Stimulated activated CD4-positive, alpha-beta T cell treated with anti-CD3 and anti-CD28 coated beads, Interleukin-4, amount 100 ng/mL, for 48 hours (primary cell): ENCODE results near the gene POLN.
"Not testable (repeated sequence)": the region's sequence is repeated elsewhere in the genome, so short reads cannot be mapped to it uniquely, and the experiment has no call there.

ENCODE experiments used
- DNase-seq, 2 donors: peaks; one replicate each; pipeline ENCODE4 v3.0.0-alpha.2; 2020; ENCODE audit warnings: low read depth in 2 of 2

The POLN gene

DNA sequence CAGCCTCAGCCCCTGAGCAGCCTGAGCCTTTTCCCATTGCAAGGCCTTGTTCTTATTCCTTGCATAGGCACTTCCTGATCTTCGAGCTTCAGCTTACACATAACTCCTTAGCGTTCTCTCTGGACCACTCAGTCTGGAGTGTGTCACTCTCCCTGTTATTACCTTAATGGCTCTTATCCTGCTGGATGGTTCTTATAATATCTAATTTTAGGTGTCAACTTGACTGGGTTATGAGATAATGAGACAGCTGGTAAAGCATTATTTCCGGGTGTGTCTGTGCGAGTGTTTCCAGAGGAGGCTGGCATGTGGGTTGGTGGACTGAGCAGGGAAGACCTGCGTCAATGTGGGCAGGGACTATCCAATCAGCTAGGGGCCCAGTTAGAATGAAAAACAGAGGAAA, 75.7 kb downstream of the POLN start:
- no peak for DNase-seq

DNA sequence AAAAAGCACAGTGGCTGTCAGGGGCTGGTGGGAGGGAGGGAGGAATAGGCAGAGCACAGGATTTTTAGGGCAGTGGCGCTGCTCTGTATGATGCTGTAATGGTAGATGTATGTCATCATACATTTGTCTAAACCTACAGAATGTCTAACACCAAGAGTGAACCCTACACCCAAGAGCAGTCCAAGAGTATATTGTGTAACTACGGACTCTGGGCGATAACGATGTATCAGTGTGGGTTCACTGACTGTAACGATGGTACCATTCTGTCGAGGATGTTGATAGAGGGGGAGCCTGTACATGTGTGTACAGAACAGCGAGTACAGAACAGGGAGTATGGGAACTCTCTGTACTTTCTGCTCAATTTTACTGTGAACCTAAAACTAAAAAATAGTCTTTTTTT, 76.5 kb downstream of the POLN start:
- DNase-seq = no peak

DNA sequence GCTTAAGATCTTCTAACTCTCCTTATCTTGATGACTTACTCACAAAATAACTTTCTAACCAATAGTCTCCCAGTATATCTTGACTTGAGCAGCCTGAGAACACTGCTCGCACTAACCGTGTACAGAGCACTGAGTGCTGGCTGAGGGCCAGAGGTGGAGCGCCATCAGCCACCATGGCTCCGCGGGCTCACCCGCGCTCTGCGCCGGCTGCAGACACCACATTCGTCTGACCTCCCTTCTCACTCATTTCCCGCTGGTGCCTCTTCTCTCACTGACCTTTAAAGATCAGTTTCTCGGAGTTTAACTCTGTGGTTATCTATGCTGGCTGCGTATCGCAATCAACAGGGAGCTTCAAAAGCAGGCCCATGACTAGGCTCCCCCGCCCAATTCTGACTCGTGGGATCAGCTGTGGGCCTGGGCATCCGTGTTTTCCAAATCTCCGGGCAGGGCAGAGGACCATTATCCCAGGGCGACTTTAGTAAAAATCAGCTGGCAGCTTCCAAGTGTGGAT, 78.6 kb downstream of the POLN start:
- DNase-seq = no peak

DNA sequence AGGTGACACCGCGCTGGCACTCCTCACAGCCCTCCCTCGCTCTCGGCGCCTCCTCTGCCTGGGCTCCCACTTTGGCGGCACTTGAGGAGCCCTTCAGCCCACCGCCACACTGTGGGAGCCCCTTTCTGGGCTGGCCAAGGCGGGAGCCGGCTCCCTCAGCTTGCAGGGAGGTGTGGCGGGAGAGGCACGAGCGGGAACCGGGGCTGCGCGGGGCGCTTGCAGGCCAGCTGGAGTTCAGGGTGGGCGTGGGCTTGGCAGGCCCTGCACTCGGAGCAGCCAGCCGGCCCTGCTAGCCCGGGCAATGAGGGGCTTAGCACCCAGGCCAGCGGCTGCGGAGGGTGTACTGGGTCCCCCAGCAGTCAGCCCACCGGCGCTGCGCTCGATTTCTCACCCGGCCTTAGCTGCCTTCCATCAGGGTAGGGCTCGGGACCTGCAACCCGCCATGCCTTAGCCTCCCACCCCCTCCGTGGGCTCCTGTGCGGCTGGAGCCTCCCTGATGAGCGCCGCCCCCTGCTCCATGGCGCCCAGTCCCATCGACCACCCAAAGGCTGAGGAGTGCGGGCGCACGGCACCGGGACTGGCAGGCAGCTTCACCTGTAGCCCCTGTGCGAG, 80.7 kb downstream of the POLN start:
- not testable (repeated sequence) for DNase-seq

DNA sequence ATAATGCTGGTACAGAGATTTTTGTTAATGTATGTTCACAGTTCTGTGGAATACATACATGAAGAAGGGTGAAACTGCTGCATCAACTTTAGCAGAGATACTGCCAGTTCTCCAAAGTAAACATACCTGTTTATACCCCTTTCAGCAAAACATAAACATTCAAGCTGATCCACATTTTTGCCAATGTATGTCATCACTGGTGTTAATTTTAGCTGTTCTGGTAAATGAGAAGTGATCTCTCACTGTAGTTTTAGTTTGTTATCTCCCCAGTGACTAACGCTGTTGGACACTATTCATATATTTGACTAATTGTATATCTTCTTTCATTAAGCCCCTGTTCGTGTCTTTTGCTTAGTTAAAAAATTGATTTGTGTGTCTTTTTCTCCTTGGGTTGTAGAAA, 82.0 kb downstream of the POLN start:
- DNase-seq = no peak

DNA sequence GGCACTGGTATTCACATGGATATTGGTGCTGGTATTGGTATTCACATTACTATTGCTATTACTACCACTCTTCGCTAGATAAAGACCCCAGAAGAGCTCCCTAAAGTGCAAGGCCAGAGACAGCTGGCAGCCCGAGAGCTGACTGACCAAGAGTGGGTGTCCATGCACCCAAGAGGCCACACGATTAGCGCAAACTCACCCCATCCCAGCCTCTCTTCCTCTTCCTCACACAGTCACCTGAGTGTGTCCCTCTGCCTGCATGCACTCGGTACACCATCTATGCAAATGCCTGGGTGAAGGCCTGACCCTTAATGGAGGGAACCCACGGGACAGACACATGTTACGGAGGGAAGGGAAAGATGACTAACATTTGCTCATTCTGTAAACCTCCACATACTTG, 86.7 kb downstream of the POLN start:
- no peak for DNase-seq

DNA sequence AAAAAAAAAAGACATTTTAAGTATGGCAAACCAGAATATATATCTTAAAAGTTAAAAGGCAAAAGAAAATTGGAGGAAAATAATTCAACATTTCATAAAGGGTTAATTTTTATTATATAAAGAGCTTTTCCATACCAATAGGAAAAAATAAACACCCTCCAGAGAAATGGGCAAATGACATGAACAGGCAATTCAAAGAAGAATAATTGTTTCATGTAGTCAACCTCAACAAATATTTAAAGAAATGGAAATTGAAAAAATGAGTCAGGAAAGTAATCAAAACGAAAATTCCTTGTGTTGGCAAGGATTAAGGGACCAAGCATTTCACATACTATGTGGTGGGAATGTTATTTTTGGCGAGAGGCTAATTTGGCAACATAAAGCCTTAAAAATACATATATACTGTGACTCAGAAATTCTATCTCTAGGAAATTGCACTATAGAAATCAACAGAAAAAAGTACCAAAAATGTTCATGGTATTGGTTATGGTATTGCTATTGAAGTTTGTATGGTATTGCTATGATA, 87.6 kb downstream of the POLN start:
- DNase-seq = no peak

DNA sequence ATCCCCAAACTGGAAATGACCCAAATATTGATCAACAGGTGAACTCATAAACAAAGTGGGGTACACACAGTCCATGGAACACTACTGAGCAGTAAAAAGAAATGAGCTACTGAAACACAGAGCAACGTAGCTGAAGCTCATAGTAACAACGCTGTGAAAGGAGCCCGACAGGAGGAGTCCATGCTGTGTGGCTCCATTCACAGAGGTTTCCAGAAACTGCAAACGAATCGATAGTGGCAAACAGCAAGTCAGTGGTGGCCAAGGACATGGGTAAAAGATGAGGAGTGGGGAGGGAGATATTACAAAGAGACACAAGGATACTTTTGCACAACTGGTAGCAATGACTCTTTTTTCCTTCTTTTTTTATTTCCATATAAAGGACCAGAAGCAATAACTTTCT, 90.4 kb downstream of the POLN start:
- DNase-seq = no peak

DNA sequence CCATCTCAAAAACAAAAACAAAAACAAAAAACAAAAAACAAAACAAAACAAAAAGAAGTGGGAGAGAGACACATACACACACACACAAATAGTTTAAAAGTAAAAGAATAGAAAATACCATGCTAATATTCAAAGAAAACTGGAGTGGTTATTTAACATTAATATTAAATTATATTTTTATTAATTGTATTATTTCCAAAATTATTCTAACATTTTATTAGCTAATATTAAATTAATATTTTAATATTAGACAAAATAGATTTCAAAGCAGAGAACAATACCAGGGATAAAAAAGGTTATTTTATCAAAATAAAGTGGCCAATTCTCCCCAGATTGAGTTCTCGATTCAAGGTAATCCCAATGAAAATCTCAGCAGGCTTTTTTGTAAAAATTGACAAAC, 91.8 kb downstream of the POLN start:
- DNase-seq = no peak

DNA sequence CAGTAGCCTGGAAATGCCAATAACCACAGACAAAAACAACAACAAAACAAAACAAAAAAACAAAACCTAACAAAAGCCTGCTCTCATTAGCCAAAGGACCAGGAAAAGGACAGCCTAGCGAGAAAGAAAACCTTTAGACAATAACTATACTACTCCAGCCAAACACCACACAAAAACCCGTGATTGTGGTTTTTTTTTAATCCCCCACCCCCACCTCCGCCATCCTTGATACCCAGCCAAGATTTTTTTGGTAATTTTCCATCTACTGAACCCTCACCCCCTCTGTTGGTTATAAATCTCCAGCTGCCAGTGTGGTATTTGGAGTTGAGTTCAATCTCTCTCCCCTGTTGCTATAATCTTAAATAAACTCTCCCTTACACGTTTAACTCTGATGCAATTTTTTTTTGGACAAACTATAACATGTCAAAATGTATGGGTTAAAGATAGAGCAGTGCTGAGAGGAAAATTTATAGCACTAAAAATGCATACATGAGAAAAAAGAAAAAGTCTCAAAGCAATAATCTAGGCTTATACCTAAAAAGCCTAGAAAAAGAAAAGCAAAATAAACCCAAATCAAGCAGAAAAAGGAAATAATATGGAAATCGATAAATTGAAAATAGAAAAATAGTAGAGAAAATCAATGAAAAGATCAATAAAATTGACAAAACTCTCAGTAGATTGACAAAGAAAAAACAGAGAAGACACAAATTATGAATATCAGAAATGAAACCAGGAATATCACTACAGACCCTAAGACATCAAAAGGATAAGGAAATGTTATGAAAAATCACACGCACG, 99.1 kb downstream of the POLN start:
- no peak for DNase-seq

DNA sequence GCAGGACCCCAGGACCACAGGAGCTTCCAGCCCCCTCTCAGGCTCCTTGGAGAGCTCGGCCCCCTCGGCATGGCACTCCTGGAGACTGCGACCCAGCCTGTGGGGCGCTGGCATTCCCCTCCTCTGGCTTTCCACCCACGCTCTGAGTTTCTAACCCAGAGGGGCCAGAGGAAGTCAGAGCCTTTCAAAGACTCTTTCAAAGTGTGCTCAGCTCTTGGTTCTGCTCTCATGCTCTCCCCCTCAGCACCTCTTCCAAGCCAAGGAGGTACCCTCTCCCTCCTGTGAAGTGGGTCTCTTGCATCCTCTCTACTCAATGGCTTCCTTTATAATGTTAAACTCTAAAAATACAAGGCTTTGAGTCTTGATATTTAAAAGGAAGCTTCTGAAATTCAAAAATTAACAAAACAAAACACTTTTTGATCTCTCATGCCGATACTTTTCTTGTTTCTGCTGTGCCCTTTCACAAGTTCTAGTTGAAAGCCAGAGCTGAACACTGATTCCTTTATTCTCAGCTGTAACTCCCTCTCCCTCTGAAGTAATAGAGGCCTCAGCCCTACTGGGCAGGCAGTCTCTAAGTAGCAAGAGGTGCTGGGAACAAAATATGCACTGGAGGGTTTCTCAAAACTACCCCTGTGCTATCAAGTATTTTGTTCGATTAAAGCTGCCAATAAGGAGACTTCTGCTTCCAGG, 100.0 kb downstream of the POLN start:
- DNase-seq = no peak

DNA sequence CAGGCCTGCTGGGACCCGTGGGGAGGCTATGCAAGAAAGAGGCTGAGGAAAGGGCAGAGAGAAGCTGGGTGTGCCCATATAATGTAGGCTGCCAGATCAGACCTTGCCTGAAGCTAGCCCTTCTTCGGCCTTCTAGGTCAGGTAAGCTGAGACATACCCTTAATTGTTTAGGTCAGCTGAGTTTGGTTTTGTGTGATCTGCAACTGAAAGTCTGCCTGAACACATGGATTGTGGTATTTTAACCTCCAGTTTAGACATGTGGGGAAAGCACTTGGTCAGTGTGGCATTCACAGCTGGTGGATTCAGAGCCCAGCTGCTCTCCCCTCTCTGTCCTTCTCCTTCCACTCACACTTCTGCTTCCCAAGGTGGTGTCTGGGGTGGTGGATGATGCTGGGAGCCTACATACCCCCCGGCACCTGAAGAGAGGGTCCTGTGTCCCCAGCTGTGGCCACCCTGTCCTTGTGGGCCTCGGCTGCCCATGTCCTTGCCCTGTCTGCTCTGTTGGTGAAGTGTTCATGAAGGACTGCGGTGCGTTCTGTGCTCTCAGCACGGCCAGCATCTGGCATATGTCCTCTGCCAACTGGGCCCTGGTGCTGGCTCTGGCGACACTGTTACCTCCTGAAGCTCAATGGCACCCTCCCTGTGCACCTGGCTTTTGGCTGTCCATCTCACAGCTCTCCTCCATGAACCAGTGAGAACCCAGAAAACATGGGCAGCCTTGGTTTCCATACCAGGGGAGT, 100.7 kb downstream of the POLN start:
- no peak for DNase-seq

DNA sequence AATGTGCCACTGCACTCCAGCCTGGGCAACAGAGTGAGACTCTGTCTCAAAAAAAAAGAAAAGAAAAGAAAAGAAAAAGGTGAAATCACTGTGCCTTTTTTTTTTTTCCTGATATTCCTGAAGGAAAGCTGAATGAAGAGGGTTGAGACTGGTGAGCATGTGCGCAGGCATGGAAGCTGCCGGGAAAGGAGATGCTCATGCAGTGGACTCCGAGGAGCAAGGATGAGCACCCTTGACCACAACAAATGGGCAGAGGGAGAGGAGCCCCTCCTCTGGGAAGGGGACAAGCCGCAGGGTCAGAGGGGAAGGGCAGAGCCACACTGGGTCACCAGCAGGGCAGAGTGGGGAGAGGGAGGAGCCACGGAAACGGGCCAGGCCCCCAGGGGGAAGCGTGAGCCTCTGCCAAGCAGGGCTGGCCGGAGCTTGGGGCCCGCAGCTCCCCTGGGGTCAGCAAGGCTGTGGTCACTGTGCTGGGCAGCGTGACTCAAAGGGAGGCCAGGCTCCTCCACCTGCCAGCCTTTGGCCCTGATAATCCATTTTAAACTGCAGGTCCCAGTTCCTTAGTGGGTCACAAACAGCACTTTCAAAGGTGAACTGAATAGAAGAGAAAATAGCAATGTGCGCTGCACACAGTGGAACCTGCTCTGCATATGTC, 102.9 kb downstream of the POLN start:
- no peak for DNase-seq

DNA sequence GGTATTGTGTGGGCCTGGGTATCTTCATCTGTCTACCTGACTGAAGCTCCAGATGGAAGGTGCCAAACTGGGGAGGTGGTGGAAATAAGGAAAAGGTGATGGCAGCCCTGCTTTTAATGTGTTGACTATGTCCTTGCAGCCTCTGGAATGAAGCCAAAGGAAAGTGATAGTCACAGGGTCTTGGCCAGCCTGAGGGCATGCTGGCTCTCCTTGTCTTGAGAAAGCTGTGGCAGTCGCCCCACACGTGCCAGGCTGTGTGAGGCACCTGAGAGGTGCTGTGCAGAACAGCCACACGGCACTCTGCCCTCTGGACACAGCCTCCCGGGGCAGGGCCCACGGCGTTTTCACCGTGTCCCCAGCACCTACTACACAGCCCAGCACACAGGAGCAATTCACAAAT, 105.2 kb downstream of the POLN start:
- DNase-seq = no peak

DNA sequence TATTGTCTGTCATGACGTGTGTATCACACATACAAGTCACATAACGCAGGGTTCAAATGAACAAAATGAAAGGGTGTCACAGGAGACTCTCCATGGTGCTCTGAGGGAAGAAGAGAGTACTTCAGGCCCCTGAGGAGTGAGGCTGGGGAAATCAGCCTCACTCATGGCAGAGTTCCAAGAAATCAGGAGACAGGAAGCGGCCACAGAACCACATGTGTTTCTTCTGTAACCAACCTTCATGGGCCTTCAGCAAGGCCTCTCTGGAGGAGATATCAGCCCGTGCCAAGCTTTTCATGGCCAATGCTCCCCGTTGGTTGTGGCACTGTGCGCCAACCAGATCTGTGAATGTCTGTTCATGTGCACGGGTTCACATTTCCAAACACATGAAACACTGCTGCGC, 106.8 kb downstream of the POLN start:
- DNase-seq = no peak

DNA sequence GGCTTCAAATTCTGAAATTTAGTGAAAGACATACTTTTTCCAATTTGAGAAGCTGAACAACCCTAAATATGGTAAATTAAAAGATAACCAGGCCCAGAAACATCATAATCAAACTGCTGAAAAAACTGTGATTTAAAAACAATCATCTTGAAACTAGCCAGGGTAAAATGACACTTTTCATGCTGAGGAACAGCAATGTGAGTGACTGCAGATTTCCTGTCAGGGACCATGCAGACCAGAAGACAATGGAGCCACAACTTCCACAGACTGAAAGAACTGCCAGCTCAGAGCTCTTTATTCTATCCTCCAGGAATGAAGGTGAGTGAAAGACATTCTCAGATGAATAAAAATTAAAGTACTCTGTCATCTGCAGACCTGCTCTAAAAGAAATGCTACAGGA, 109.5 kb downstream of the POLN start:
- DNase-seq = no peak

DNA sequence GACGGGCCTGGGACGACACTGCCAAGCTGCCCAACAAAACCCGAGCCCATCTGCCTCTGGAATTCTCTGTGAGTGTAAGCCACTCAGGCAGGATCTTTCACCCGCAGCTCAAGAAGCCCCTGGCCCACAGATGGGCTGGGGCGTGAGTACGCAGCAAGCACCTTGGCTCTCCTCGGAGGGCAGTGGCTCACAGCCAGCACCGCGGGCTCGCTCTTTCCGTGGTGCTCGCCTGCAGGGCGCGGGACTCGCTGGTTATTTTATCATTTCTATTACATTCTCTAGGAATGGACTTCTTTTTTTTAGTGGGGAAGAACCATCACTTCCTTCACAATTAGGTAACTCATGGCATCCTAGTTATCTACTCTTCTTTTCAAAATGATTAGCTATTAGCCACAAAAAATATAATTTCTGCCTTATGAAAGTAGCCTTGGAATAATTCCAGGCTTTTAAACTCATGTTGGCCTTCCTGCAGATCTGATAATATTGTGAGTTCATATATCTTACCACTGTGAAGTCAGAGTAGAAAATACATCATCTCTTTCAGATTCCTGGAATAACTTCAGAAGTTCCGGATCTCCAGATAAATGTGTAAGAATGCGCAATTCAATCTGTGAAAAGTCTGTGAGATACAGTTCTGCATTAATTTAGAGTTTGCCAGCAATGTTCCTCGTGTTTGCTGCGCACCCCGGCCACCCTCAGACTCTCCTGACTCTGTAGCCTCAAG, 114.2 kb downstream of the POLN start:
- DNase-seq = no peak

DNA sequence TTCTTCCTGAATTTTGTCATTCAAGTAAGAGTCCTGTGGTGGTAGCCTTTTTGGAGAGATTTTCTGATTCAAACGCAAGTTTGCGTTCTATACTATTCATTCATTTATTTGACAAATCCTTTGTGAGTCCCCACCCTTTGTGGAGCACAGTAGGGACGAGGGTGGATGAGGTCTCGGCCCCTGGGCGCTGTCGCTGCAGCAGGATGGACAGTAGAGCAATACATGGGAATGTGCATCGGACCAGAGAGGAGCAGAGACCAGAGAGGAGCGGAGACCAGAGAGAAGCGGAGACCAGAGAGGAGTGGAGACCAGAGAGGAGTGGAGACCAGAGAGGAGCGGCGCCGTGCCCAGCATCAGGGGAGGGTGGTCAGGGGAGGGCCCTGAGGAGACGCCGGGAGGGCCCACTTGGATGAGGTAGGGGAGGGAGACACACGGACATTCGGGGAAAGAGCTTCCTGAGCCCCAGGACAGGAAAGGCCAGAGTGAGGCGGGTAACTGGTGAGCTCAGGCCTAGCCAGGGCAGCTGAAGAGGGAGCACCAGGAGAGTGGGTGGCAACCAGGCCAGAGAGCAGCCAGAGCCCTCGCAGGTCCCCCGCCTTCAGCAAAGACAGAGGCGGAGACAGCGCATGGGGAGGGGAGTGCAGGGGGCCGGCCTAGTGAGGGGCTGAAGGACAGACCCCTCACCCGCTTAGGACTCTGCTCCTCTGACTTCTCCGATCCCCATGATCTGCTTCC, 115.4 kb downstream of the POLN start:
- no peak for DNase-seq

DNA sequence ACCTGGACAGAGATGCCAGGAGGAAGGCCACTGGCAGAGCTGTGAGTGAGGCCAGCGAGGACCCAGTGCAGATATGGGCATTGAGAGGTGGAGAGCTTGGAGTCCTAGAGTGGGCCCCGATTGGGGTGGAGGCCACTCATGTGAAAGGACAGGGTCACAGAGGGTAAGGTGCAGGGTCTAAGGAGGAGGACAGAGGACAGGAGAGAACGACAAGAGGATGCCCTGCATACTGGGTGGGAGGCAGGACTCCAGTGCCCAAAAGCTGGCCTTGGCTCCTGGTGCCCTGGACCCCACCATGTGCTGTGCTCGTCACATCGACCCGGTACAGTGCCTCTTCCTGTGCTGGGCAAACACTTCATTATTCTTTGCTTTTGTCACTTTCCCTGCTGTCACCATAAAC, 116.1 kb downstream of the POLN start:
- DNase-seq = no peak

DNA sequence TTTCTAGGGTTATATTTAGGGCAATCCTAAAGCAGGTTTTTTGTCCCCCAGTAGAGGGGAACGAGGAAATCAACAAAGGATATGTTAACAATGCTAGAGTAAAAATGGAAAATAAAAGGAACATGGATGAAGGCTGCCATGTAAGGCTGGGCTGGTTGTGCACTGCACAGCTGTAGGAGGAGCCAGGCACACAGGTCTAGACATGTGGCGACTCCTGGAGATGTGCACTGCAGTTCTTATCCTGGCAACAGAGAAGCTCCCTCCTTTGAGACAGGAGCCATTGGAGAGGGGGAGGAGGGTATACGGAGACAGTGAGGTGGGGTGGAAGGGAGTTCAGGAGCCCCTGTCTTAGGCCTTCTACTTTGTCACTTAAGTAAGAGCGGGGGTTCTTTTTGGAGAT, 116.9 kb downstream of the POLN start:
- DNase-seq = no peak
